ENCODE measurements around the gene PRKACB. TPM values are rescaled to one million over a fixed set of nuclear protein-coding genes. Genes with fewer than 3 reads are reported as not detected.
A peak's percentile ranks its signal among the peaks of the same experiment; 100 is the strongest.

The PRKACB gene
- polyA plus RNA-seq, 1 donor (not counting 4 experiments of a cell fraction or from before 2014, with no cell fraction given): 15.3 TPM

DNA sequence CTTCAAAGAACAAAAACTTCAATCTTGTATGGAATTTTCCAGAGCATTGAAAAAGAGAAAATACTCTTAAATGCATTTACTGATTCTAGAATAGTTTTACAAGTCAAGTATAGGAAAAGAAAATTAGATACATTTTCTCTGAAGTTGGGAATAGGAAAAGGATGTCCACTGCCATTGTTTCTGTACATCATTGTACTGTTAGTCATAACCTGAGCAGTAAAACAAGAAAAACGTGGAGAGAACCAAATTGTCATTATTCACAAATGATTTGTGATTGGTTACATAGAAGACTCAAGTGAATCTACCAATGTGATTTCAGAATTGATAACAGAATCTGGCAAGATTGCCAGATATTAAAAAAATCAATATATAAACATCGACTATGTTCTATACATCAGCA lies 27.4 kb downstream of the PRKACB start:
- Histone ChIP-seq H3K9me1 (ENCODE audit: control insufficient read depth, extremely low read depth, insufficient read depth, low read length) (no peaks in the 10 kb centered on the region), H3K36me3 (ENCODE audit: control insufficient read depth in 2 of 2, extremely low read depth in 1 of 2, insufficient read depth in 2 of 2, low read length in 2 of 2) (no peaks in the 10 kb centered on the region), H3K27me3 (ENCODE audit: control insufficient read depth, extremely low read depth, insufficient read depth, low read length) (no peaks in the 10 kb centered on the region), H3K79me2 (ENCODE audit: control insufficient read depth, insufficient read depth, low read length) (no peaks in the 10 kb centered on the region), H3K4me2 (ENCODE audit: control insufficient read depth, extremely low read depth, insufficient read depth, low read depth, low read length) (no peak overlapping the region), H4K20me1 (ENCODE audit: control insufficient read depth, extremely low read depth, insufficient read depth, low read length) (no peaks in the 10 kb centered on the region), H3K9me3 (ENCODE audit: control insufficient read depth, low read depth, low read length) (no peaks in the 10 kb centered on the region), H2AFZ (ENCODE audit: control insufficient read depth, low read length) (no peak overlapping the region), H3K9ac (ENCODE audit: control insufficient read depth, extremely low read depth, insufficient read depth, low read length) (no peak overlapping the region), H3K27ac (ENCODE audit: control insufficient read depth, insufficient read depth, low read length) (no peak overlapping the region), H3K4me3 (ENCODE audit: control insufficient read depth in 2 of 3, extremely low read depth in 1 of 3, insufficient read depth in 2 of 3, low read depth in 1 of 3, low read length in 3 of 3) (no peak overlapping the region), H3K4me1 (ENCODE audit: control insufficient read depth, extremely low read depth, insufficient read depth, low read length) (peaks cover 10% of the 10 kb centered on the region)
- dilution Hi-C loops (cut with MboI; ENCODE audit: extremely low pct_ligation_motif_present, low sequenced_read_pairs): no loop called here
- TF ChIP-seq EZH2 (IDR thresholded peaks at IDR 0.05; ENCODE audit: low read length): no peak
- TF ChIP-seq, protein P1, sequence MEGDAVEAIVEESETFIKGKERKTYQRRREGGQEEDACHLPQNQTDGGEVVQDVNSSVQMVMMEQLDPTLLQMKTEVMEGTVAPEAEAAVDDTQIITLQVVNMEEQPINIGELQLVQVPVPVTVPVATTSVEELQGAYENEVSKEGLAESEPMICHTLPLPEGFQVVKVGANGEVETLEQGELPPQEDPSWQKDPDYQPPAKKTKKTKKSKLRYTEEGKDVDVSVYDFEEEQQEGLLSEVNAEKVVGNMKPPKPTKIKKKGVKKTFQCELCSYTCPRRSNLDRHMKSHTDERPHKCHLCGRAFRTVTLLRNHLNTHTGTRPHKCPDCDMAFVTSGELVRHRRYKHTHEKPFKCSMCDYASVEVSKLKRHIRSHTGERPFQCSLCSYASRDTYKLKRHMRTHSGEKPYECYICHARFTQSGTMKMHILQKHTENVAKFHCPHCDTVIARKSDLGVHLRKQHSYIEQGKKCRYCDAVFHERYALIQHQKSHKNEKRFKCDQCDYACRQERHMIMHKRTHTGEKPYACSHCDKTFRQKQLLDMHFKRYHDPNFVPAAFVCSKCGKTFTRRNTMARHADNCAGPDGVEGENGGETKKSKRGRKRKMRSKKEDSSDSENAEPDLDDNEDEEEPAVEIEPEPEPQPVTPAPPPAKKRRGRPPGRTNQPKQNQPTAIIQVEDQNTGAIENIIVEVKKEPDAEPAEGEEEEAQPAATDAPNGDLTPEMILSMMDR (optimal IDR thresholded peaks at IDR 0.05 in 1 of 3, IDR thresholded peaks at IDR 0.05 in 1 of 3, conservative IDR thresholded peaks at IDR 0.05 in 1 of 3; ENCODE audit: extremely low read depth in 1 of 3, insufficient read depth in 2 of 3, low read length in 3 of 3): no peak
- FAIRE-seq: no peak
- DNase-seq (ENCODE audit: low read depth, low spot score): no peak

DNA sequence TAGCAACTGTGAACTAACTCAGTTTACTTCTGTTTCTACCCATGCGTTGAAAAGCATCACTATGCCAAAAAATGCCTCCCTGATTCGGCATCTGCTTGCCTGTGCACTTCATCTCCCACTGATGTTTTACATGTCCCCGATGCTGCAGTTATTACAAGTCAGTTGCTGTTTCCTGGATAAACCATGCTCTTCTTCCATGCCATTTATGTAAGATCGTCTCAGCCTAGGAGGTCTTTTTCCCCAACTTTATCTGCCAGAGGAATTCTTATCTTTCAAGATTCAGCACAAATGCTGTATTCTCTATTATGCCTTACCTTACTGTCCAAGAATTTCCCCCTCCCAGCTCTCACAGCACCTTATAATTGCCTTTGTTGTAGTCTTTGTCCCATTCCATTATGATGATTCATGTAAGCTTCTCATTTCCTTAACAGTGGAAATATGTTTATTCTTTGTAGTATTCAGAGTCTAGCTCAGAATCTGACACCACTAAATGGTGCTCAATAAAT lies 30.0 kb downstream of the PRKACB start:
- Histone ChIP-seq H3K9ac (ENCODE audit: control insufficient read depth, extremely low read depth, insufficient read depth, low read length) (no peak overlapping the region), H3K27ac (ENCODE audit: control insufficient read depth, insufficient read depth, low read length) (peak overlapping the region; percentile 35)

More for the DNA sequence above, 30.0 kb downstream of the PRKACB start:
- H3K4me3 ChIP-seq (ENCODE audit: control insufficient read depth in 2 of 3, extremely low read depth in 1 of 3, insufficient read depth in 2 of 3, low read depth in 1 of 3, low read length in 3 of 3): peak overlapping the region in 1 of 3 experiments; percentile 24
- no peak for DNase-seq (ENCODE audit: low read depth, low spot score)
- no peaks in the 10 kb centered on the region for H3K36me3 ChIP-seq (ENCODE audit: control insufficient read depth in 2 of 2, extremely low read depth in 1 of 2, insufficient read depth in 2 of 2, low read length in 2 of 2)
- no peaks in the 10 kb centered on the region for H3K27me3 ChIP-seq (ENCODE audit: control insufficient read depth, extremely low read depth, insufficient read depth, low read length)
- peak overlapping the region; percentile 57 for H3K4me2 ChIP-seq (ENCODE audit: control insufficient read depth, extremely low read depth, insufficient read depth, low read depth, low read length)
- H3K79me2 ChIP-seq (ENCODE audit: control insufficient read depth, insufficient read depth, low read length): no peaks in the 10 kb centered on the region
- peaks cover 10% of the 10 kb centered on the region for H3K4me1 ChIP-seq (ENCODE audit: control insufficient read depth, extremely low read depth, insufficient read depth, low read length)
- H3K9me1 ChIP-seq (ENCODE audit: control insufficient read depth, extremely low read depth, insufficient read depth, low read length): no peaks in the 10 kb centered on the region
- TF ChIP-seq, protein P1 (optimal IDR thresholded peaks at IDR 0.05 in 1 of 3, IDR thresholded peaks at IDR 0.05 in 1 of 3, conservative IDR thresholded peaks at IDR 0.05 in 1 of 3; ENCODE audit: extremely low read depth in 1 of 3, insufficient read depth in 2 of 3, low read length in 3 of 3): no peak
- TF ChIP-seq EZH2 (IDR thresholded peaks at IDR 0.05; ENCODE audit: low read length): no peak
- peak overlapping the region; percentile 64 for H2AFZ ChIP-seq (ENCODE audit: control insufficient read depth, low read length)
- dilution Hi-C loops (cut with MboI; ENCODE audit: extremely low pct_ligation_motif_present, low sequenced_read_pairs): no loop called here
- peak; percentile 91 for FAIRE-seq
- no peaks in the 10 kb centered on the region for H3K9me3 ChIP-seq (ENCODE audit: control insufficient read depth, low read depth, low read length)
- H4K20me1 ChIP-seq (ENCODE audit: control insufficient read depth, extremely low read depth, insufficient read depth, low read length): no peaks in the 10 kb centered on the region
